ENCODE data around the gene SCN2B. TPM values are rescaled to one million over a fixed set of nuclear protein-coding genes. Genes with fewer than 3 reads are reported as not detected.

The SCN2B gene
- total RNA-seq, 1 experiment from 2014 or later, result 0.20 TPM

DNA sequence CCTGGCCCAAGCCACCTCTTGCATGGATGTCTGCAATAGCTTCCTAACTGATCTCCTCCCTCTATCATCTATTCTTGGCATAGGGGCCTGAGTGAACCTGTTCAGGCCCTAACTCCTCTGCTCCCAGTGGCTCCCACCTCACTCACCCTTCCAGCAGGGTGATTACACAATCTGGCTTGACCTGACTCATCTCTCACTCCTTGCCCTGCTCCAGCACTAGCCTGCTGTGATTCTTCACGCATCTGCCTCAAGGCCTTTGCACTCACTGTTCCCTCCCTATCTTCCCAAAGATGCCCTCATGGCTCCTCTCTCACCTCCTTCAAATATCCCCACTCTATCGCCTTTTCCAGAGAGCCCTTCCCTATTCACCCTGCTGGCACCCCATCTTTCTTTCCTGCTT, 34.4 kb downstream of the SCN2B start (continued):
- TF ChIP-seq E2F1 (CRISPR knock-in tag; IDR thresholded peaks at IDR 0.05) (no peak), ATF6 (CRISPR knock-in tag; IDR thresholded peaks at IDR 0.05) (no peak)
- TF ChIP-seq, protein P1, sequence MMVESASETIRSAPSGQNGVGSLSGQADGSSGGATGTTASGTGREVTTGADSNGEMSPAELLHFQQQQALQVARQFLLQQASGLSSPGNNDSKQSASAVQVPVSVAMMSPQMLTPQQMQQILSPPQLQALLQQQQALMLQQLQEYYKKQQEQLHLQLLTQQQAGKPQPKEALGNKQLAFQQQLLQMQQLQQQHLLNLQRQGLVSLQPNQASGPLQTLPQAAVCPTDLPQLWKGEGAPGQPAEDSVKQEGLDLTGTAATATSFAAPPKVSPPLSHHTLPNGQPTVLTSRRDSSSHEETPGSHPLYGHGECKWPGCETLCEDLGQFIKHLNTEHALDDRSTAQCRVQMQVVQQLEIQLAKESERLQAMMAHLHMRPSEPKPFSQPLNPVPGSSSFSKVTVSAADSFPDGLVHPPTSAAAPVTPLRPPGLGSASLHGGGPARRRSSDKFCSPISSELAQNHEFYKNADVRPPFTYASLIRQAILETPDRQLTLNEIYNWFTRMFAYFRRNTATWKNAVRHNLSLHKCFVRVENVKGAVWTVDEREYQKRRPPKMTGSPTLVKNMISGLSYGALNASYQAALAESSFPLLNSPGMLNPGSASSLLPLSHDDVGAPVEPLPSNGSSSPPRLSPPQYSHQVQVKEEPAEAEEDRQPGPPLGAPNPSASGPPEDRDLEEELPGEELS (CRISPR knock-in tag; IDR thresholded peaks at IDR 0.05), result no peak

- no peak for TF ChIP-seq PRDM15 (CRISPR knock-in tag; IDR thresholded peaks at IDR 0.05)
- no peak for TF ChIP-seq MYBL2 (CRISPR knock-in tag; IDR thresholded peaks at IDR 0.05)
- no peak for TF ChIP-seq ZNF281 (CRISPR knock-in tag; IDR thresholded peaks at IDR 0.05)
- TF ChIP-seq, protein P2, sequence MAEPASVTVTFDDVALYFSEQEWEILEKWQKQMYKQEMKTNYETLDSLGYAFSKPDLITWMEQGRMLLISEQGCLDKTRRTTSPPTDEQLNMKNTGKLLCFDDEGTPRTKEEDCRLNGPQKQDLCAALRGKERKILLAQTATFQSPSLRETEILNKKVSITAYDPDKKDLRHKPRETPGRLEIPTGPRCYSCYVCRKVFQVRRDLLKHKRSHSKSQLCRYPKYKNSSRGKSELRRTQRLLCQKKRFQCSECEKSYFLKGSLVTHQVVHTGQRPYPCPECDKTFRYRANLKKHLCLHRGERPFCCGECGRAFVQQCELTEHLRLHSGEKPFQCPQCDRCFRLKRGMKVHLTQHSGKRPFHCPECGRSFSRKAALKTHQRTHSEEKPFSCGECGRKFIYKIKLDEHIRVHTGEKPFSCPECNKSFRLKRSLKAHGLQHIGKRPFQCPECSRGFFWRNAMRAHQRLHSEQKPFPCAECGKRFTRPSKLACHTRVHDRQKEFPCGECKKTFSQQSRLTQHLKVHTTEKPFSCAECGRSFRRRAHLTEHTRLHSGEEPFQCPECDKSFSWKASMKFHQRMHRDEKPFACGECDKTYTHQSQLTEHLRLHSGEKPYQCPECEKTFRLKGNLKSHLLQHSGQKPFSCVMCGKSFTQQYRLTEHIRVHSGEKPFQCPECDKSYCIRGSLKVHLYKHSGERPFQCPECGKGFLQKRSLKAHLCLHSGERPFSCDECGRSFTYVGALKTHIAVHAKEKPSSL (CRISPR knock-in tag; conservative IDR thresholded peaks at IDR 0.05), result no peak
- TF ChIP-seq GABPB1 (CRISPR knock-in tag; IDR thresholded peaks at IDR 0.05), result no peak
- TF ChIP-seq ZBTB43 (CRISPR knock-in tag; IDR thresholded peaks at IDR 0.05), result no peak
- POLR2A ChIA-PET, result interaction anchor here (0.6 kb wide), 1 partner anchor 546 kb away, joined by 3 read pairs; no protein-coding TSS in a partner anchor
- CTCF ChIA-PET, result interaction anchor here (1.0 to 1.6 kb wide), 6 partner anchors 32 to 332 kb away, joined by 3 to 6 read pairs (median 4); no protein-coding TSS in a partner anchor
- ATAC-seq (no peak), DNase-seq (ENCODE audit: low spot score) (no peak)
- Mint-ChIP-seq H3K27me3 (ENCODE audit: low read depth) (peaks cover 18% of the 10 kb centered on the region), H3K4me1 (peaks cover 9% of the 10 kb centered on the region), H3K9me3 (no peaks in the 10 kb centered on the region), H3K36me3 (no peaks in the 10 kb centered on the region), H3K4me3 (no peak overlapping the region), H3K27ac (no peak overlapping the region)
Observed at GRCh38 chr11:118139578-118139977, 36.9 kb downstream of the SCN2B start.

All from WTC11 (cell line).